Putamen (tissue), 1 donor: ENCODE data around the gene TREML2.
"Not testable (repeated sequence)": the region's sequence is repeated elsewhere in the genome, so short reads cannot be mapped to it uniquely, and the experiment has no call there.

Experiments
- DNase-seq: peaks from one replicate; pipeline ENCODE4 v3.0.0-alpha.2; 2016; ENCODE audit warnings: low spot score

Gene TREML2

DNA sequence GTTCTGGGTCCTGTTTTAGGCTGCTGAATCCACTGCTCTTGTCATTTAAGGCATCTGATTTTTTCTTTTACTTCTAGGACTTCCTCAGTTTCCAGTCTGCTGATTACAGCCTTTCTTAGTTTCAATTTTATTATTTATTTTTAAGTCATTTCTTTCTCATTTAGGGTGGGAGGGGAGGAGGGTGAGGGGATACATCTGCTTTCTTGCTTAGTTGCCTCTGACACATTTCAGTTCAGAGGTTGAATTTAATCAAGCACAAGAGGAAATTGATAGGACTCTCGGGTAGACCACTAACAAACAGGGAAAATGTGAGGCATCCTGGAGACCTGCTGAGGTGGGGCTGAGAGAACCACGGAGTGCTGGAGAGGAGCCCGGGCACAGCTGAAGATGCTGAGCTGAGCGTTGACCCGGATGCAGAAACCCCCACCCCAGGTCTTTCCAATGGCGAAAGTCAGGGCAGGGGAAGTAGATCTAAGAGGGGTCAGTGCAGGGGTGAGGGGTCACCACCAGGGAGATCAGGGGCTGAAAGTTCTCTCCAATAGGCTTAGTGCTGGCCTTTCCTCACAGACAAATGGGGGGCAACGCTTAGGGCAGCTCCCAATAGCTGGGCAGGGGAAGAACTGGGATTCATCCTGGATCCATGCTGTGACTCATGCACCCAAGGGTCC, 7.6 kb upstream of the TREML2 start:
- no peak for DNase-seq

DNA sequence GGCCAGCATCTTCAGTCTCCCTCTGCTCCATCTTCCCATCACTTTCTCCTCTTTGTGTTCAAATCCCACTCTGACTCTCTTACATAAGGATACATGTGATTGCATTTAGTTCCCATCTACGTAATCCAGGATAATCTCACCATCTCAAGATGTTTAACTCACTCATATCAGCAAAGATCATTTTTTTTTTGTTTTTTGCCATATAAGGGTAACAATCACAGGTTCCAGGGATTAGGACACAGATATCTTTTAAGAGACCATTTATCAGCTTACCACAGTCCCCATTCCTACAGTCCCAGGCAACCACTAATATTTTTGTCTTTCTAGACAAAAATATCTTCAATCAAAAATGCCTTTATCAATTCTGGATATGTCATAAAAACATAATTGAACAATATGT, 3.2 kb upstream of the TREML2 start:
- no peak for DNase-seq

GRCh38 chr6:41201764-41202173, 820 bp upstream of the TREML2 start:
- DNase-seq: no peak

- no peak for DNase-seq
Measured at GRCh38 chr6:41200296-41200900, 551 bp downstream of the TREML2 start.

GRCh38 chr6:41199552-41200246, 1.2 kb downstream of the TREML2 start:
- DNase-seq: no peak

DNA sequence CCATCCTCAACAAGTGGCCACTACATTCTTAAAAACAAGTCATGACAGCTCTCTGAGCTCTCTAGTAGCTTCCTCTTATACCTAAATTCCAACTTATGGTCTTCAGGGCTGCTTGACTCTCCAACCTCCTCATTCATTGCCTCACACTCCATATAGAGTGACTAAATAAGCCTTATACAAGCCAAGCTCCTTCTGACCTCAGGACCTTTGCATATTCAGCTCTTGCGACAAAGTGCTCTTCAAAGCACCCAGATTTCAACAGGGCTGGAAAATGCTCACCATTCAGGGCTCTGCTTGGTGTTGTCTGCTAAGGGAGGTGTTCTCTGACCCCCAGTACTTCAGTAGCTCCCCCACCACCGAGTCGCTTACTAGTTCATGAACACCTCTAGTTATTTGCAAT, 3.7 kb downstream of the TREML2 start:
- DNase-seq: no peak

GRCh38 chr6:41194386-41194785, 6.6 kb downstream of the TREML2 start:
- DNase-seq: no peak

DNA sequence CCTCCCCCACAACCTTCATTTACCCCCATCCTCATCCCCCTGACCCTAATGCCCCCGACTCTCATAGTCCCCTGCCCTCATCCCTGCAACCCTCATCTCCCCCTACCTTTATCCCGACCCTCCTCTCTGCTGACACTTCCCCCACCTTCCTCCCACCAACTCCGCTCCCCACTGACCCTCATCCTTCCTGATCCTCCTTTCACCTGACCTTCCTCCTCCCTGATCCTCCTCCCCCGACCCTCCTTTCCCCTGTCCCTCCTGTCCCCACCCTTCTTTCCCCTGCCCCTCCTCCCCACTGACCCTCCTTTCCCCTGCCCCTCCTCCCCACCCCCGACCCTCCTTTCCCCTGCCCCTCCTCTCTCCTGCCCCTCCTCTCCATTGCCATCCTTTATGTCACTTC, 7.1 kb downstream of the TREML2 start:
- no peak for DNase-seq

DNA sequence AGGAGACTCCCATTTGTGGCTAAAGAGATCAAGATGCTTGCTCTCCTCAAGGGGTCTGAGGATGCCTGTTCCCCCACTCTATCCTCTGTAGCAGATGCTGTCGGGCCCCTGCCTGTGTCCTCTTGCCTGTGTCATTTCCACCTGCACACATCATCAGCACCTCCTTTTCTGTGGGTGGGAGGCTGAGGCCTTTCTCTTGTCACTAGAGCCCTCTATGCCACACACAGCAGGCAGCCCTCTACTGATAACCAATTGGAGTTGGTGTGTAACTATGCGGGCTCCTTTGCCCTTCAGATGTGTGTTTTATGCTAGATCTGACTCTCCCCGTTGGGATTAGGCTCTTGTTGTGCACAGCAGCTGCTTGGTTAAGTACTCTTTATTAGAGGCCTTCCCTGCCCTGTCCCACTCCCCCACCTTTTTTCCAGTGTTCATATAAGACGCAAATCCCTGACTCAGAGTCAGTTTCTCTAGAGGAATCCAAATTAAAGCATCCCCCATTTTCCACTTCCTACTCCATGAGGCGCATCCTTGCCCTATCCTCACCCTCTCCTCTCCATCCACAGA, 7.7 kb downstream of the TREML2 start:
- no peak for DNase-seq

- DNase-seq: no peak
Measured at GRCh38 chr6:41191569-41191968, 9.4 kb downstream of the TREML2 start.

DNA sequence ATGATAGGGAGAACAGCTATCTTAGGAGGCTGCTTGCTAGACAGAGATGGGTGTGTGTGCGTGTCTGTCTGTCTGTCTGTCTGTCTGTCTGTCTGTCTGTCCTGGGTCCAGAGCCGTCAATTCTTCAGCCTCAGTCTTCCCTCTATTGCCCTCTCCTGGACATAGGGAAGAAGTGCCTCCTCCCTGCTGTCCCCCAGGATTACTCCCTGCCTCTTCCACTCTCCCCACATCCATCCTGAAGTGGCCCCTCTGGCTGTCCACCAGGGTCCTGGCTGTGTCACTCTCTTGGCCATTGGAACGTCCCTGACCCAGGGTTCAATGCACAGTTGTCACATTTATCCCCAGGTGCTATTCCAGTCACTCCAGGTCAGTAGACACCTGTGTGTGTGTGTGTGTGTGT, 10.2 kb downstream of the TREML2 start:
- DNase-seq: no peak

GRCh38 chr6:41189967-41190366, 11.0 kb downstream of the TREML2 start:
- DNase-seq: no peak

GRCh38 chr6:41189046-41189445, 11.9 kb downstream of the TREML2 start:
- DNase-seq: not testable (repeated sequence)

DNA sequence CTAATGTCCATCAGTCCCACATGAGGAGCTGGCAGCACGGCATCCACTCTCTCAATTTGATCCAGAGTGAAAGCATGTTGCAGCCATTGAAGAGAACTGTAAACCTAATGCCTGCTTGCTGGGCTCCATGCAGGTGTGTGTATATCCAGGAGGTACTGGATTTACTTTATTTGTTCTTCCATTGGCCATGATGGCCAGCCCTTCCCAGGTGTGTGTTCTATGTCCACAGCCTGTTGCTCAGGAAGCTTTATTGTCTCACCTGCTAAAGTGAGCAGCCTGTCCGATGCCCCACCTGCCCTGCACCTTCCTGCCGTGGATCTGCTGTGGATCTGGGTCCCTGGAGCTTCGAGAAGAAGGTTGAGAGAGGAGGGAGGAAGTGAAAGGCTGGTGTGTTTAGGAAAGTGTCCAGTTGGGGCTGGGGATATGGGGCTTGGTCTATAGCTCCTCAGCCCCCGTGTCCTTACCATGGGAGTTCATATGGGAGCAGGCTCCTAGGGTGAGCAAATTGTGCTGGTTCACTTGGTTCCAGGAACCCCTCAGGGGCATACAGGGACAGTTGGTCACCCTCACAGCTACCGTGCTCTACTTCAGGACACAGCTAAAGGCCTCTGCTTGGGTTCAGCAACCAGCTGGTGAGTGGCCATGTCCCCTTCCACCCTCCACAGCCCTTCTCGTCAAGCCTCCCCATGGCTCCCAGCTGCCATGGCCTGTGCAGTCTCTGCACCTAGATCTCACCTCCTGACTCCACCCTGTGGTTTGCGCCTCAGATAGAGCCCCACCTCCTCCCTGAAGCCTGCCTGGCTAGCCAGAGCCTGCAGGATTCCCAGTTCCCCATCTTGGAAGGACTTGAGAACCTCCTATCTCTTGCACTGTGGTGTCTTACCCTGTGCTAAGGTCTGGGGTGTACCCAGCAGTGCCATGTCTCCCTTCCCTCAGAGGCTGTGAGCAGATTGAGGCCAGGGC, 12.7 kb downstream of the TREML2 start:
- DNase-seq: no peak

DNA sequence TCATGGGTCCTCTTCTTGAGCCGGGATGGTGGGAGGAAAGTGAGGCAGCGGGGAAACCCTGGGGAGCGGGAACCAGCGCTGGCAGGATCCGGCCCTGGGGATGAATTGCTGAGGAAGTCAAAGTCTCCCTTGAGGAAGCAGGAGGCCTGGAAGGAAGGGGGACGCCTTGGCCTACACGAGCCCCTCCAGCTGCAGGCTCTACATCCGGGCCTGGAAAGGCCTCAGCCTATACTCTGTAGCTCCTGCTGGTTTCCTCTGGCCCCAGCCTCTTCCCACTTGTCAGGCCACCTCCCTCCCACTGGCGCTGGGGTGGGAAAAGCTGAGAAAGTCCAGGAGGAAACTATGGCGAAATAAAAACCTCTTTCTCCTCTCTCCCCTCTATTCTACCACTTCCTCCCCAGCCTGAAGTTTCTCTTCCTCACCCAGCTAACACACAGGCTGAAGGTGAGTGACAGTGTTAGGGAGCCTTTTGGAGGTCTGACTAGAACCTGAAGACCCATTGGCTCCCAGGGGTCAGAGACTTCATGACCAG, 14.9 kb downstream of the TREML2 start:
- DNase-seq: no peak

GRCh38 chr6:41184761-41185160, 16.2 kb downstream of the TREML2 start:
- no peak for DNase-seq

DNA sequence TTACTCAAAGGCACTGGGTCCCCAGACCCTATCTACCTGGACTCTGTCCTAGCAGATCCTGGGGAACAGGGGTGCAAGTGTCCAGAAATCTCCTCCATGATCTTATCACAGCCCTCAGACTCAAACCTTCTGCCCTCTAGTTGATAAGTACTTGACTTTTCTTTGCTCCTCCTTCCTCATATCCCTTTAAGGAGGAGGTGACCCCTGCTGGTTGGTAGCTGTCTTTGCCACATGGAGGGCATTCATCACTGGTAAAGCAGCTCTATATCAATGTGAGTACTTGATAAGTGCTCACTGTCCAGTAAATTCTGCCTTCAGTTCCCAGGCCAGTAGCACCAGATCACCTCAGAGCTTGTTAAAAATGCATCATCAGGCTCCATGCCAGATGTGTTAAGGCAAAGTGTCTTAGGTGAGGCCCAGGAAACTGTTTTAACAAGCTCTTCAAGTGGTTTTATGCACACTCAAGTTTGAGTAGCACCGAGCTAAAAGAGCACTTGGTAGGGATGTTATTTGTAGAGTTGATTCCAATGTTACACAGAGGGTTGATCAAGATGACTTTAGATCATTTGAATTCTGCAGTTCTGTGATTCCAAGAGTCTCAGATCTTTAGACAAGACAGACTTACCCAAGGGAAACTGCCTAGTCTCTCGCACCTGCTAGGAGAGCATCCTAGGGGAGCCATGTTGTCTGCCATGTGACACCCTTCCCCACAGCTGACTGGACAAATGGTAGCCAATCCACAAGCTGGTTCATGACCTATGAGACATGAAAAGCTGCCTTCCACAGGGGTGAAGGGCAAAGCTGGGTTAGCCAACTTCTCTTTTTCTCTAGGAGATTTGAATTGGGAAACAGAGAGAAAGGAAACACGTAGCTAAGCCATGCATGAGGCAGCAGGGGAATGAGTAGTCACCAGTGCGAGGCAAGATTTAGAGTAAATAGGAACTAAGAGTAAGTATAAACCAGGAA, 18.6 kb downstream of the TREML2 start:
- peak; percentile 27 for DNase-seq

DNA sequence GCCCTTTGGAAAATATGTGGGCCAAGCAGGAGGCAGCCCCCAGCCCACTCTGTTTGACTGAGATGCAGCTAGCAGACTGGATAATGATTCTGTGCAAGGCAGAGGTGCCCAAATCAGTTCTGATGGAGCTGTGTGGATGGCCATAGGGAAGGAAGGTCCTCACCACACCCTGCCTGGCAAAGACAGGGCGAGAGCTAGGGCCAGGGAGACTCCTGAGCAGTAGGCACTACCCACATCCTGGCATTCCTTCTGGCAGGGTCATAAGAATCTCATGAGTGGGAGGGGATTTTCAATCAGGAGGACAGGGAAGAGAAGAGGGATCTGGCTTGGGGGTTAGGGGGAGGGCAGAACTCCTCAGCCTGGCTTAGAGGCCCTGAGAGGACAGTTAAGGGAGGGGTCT, 19.4 kb downstream of the TREML2 start:
- no peak for DNase-seq

- DNase-seq: no peak
Measured at GRCh38 chr6:41179163-41179562, 21.8 kb downstream of the TREML2 start.

DNA sequence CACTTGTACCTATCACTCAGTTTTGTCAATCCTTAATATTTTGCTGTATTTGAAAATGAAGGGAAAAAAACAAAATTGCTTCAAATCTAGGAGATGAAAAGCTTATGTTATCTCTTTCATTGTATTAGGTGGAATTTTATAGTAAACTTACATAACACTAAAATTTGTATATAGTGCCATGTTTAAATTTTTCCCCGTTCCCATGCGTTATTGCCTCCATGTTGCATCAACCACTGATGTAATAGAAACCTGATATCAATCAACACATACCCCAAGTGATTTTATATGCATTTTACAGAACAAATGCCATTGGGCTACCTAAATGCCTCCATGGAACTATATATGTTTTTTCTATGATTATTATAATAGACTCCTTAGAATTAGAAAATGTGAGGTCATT, 23.3 kb downstream of the TREML2 start:
- no peak for DNase-seq

DNA sequence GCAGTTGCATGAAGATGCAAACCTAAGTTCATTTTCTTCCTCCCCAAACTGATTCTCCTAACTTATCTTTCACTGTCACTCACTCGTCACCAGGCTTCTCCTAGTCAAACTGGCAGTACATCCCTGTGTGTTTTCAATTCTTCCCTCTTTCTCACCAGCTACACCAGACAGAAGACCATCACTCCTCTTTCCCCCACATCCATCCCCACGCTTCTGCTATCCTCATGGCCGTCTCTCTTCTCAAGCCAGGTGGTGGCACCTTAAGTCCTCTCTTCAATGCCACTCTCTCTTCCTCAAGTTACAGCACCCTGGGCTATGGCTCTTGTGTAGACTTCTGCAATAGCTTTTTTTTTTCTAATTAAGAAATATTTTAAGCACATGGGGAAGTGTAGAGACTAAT, 23.7 kb downstream of the TREML2 start:
- no peak for DNase-seq
